GM18502 (cell line): ENCODE data around the gene NEAT1.

Experiments used
- ATAC-seq: cut with Tn5 transposase; IDR thresholded peaks from one replicate; pipeline ENCODE4 v1.9.1; 2021; ENCODE audit warnings: mild to moderate bottlenecking; ENCODE audit not compliant: unreplicated experiment, poor library complexity

NEAT1 gene

DNA sequence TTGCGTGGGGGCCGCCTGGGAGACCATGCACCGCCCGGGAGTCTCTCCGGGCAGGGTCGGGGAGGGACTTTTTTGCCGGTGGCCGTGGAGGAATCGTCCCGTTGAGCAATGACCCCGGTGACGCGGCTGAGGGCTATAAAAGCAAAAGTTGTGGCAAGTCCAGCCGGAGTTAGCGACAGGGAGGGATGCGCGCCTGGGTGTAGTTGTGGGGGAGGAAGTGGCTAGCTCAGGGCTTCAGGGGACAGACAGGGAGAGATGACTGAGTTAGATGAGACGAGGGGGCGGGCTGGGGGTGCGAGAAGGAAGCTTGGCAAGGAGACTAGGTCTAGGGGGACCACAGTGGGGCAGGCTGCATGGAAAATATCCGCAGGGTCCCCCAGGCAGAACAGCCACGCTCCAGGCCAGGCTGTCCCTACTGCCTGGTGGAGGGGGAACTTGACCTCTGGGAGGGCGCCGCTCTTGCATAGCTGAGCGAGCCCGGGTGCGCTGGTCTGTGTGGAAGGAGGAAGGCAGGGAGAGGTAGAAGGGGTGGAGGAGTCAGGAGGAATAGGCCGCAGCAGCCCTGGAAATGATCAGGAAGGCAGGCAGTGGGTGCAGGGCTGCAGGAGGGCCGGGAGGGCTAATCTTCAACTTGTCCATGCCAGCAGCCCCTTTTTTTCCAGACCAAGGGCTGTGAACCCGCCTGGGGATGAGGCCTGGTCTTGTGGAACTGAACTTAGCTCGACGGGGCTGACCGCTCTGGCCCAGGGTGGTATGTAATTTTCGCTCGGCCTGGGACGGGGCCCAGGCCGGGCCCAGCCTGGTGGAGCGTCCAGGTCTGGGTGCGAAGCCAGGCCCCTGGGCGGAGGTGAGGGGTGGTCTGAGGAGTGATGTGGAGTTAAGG lies at the start of gene NEAT1:
TSS of gene NEAT1 (plus strand) at position 166 of the 883 bp plus-strand sequence.
- no peak for ATAC-seq

DNA sequence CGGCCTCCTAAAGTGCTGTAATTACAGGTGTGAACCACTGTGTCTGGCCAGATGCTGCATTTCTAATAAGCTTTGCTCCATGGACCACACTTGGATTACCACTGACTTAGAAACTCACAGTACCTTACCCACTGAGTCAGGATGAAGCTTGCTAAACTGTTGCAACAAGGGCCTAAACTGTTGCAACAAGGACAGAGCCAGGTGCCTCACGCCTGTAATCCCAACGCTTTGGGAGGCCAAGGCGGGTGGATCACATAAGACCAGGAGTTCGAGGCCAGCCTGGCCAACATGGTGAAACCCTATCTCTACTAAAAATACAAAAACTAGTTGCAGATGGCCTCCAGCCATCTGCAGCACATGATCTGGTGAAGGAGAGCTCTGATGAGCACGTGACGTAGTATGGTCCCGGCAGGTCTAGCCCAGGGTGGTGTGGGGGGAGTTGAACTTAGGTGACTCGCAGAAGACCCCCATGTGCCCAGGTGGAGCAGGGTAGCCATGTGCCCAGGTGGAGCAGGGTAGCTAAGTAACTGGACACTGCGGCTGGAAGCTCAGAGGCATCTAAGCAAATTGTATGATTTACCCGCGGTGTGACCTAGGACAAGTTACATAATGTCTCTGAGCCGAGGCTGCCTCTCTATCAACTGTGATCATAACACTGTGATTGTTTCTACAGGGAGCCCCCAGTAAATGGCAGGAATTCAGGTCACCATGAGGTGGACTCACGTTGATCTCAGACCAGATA lies 48.6 kb upstream of the NEAT1 start:
- ATAC-seq, result no peak

DNA sequence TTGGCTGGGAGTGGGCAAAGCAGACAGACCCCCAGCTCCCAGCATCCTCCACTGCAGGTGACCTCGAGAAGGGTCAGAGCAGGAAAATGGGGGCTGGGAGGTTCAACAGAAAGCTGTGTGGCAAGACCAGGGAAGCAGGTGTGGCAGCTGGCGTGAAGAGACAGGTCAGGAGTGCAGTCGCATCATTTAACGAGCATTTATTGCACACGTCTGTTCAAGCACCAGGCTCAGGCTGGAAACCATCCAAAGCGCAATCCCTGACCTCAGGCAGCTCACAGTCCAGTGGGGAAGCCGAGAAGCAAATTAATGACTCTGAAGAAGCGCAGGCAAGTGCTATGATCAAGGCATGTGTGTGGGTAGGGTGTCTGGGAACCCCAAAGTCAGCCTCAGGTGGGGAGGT lies 47.6 kb upstream of the NEAT1 start:
- no peak for ATAC-seq

DNA sequence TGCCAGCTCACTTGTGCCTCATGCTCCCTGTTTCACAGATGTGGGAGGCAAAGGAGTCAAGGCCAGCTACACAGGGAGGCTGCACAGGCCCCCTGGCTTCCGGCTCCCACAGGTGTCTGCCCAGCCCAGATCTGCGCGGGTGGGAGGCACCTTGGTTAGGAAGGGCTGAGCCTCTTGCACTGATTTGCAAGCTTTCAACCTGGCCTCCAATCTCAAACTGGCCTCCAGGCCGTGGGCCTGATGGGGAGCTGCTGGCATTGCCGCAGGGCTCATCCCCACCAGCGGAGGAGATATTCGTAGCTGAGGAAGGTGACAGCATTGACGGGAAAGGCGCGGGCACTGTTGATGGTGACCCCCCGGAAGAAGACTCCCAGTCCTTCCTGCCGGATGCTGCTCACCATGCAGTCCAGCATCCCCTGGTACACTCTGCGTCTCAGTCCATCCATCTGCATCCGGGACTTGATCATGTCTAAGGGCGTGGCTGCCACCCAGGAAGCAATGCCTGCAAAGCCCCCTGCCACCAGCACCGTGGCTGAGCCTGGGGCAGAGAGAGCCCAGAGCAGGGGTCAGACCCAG lies 46.4 kb upstream of the NEAT1 start:
- ATAC-seq, result no peak

GRCh38 chr11:65377036-65377435 lies 45.6 kb upstream of the NEAT1 start:
- no peak for ATAC-seq

- ATAC-seq, result no peak
These were observed 44.8 kb upstream of the NEAT1 start for GRCh38 chr11:65377777-65378176.

DNA sequence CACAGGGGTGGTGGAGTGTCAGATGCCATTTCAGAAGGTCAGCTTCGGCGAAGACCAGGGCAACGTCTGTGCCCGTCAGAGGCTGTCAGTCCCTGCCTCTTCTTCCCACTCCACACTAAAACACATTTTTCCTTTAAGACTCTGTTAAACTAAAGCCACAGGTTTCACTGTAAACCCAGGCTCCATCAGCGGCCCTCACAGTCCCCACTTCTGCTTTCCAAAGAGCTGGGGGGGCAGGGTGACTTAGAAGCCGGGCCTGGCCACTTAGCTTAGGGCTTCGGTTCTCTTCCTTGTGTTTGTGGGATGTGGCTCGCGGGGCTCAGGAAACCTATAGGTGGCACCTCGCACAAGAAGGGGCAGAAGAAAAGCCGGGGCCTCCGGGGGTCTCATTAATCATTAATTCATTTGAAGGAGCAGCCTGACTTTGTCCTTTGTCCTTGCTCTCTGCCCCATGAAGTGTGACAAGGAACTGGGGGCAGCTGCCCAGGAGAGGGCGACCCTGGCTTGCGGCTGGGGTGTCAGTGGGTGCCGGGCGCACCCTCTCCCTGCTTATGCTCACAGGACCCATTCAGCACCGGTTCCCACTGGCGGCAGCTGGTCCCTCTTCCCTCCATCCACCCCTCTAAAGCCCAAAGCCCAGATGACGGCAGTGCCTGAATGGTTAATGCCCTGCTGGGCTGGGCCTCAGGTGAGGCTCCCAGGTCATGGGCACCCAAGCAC lies 44.2 kb upstream of the NEAT1 start:
- ATAC-seq, result no peak

DNA sequence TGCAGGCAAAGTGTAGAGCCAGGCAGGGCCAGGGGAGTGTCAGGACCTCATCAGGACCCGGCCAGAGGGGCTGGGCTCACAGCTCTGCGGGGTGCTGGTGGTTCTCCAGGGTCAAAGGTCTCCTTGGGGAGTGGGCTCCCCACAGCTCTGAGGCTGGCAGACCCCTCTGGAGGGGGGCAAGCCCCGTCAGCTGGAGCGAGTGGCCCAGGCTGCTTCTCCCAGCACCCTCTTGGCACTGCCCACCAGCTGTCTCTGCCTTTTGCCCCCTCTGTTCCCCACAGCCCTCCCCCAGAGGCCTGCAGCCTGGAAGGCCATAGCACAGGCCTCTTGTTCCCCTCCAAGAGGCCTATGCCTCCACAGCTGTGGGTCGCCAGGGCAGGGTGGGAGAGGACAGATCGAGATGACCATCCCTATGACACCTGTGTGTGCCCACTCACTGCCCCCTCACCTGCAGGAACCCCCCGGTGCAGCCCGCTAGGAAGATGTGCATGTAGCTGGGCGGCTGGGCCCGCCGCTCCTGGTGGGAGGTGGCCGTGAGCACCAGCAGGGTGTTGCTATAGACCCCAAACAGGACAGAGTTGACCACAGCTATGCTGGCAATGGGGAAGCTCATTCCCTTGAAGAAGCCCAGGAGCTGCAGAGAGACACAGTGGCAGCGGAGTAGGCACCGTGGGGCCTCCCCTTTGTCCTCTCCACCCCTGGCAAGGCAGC lies 43.5 kb upstream of the NEAT1 start:
- ATAC-seq, result no peak

DNA sequence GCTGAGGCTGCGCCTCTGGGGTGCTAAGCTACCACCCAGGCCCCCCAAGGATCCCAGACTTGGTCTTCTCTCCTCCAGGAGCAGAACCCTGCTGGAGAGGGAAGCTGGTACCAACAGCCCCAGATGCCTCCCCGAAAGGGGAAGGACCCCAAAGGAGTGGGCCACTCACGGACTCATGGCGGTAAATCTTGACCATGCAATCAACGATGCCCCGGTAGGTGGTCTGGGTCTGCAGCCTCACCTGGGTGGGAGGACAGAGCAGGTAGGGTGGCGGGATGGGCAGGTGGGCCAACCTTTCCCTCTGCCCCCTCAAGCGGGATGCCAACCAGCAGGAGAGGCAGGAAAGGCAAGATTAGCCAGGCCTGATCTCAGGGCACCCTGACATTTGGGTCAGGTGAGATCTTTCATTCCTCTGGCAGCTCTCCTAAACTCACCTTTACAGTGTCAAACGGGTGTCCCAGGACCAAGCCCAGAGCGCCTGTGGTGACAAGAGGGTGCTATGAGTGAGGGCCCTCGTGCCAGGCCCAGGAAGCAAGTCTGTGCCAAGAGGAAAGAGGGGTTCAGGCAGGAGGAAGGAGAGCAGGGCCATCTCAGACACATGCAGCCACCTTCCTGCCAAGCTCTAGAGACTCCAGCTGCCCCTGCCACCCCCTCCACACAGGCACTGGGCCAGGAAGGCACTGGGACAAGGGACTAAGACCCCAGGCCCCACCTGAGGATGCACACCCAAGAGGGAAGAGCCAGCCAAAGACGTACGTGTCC lies 42.7 kb upstream of the NEAT1 start:
- no peak for ATAC-seq

GRCh38 chr11:65380460-65381119 lies 42.0 kb upstream of the NEAT1 start:
- no peak for ATAC-seq

GRCh38 chr11:65381716-65382032 lies 40.9 kb upstream of the NEAT1 start:
- peak; percentile 5 for ATAC-seq

- peak; percentile 60 for ATAC-seq
These were observed 40.4 kb upstream of the NEAT1 start, which contains the start of gene SLC25A45 for GRCh38 chr11:65382033-65382803. Gene SLC25A45, minus strand, starts transcription at chr11:65382646. Its CDS starts 695 bp downstream, at chr11:65381951.

GRCh38 chr11:65382804-65383368 lies 39.7 kb upstream of the NEAT1 start:
- no peak for ATAC-seq

DNA sequence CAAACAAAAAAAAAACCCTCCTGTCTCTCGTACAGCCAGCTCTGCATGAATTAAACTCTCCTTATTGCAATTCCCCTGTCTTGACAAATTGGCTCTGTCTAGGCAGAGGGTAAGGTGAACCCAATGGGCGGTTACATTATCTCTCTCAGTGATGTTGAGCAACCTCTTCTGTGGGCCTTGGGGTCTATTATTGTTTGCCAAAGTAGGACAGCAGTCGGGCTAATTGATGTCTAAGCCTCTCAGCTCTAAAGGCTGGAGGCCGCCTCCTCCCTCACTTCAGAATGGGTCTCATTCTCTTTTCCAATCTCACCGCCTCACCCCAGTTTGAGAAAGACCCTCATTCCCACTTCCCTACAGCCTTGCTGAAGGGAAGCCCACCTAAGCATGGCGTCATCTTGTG lies 38.8 kb upstream of the NEAT1 start:
- ATAC-seq, result no peak

DNA sequence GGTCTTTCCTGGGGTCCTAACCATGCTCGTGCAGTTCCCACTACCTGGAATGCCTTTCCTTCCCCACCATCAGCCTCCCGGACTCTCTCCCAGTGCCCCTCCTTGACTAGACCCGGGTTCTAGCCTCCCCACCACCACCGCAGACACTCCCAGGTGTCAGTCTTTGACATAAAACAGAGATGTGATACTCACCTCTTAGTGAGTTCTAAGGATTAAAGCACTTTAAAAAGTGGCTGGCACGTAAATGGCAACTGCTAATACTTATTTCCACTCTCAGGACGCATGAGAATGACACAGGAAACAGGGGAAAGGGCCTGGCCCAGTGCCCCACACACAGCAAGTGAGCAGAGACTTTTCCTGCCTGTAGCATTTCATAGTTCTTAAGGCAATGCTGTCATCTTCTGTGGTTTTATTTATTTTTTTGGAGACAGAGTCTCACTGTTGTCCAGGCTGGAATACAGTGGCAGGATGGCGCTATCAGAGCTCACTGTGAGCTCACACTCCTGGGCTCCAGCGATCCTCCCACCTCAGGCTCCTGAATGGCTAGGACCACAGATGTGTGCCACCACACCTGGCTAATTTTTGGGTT lies 38.2 kb upstream of the NEAT1 start:
- ATAC-seq, result no peak

- no peak for ATAC-seq
These were observed 36.1 kb upstream of the NEAT1 start, which contains the start of gene FRMD8 for GRCh38 chr11:65386307-65387140. Gene FRMD8, plus strand, starts transcription at chr11:65386637. Its CDS starts 400 bp downstream, at chr11:65387037.
